NCI-H2081 treated with DMSO at 0.1 percent for 48 hours (cell line): ENCODE measurements around the gene GRID1.

Source experiments
- DNase-seq: peaks from one replicate; lab custom pipeline; 2025; lab: John Stamatoyannopoulos, UW

The GRID1 gene

DNA sequence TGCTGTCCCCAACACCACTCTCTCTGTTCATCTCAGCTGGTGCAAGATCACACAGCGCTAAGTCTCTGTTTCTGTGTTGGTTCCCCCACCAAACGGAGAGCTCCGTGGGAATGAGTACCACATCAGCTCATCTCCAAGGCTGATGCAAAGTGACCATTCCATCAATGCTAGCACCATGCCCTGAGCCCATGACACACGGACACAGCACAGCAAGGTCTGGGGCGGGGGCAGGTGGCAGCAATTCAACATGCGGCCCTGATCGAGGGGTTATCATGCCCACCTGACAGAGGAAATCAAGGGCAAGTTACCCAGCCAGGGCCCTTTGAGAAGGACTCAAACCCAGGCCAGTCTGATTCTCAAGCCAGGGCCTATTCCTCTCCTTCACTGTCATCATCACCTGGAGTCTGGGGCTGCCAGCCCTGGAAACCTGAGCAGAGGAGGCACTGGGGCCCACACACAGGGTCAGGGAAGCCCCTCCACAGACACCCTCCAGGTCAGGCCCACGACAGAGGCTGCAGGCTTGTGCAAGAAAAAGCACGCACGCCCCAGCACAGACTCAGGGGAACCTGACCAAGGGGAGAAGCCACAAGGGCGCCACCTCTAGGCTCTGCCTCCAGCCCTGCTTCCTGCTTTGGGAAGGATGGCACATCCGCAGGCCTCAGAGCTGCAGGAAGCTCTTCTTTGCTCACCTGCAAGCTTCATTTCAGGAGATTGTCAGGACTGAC is 74.8 kb downstream of the GRID1 start:
- no peak for DNase-seq

GRCh38 chr10:86290933-86291615 is 75.5 kb downstream of the GRID1 start:
- DNase-seq: no peak

GRCh38 chr10:86289577-86289868 is 77.1 kb downstream of the GRID1 start:
- no peak for DNase-seq

DNA sequence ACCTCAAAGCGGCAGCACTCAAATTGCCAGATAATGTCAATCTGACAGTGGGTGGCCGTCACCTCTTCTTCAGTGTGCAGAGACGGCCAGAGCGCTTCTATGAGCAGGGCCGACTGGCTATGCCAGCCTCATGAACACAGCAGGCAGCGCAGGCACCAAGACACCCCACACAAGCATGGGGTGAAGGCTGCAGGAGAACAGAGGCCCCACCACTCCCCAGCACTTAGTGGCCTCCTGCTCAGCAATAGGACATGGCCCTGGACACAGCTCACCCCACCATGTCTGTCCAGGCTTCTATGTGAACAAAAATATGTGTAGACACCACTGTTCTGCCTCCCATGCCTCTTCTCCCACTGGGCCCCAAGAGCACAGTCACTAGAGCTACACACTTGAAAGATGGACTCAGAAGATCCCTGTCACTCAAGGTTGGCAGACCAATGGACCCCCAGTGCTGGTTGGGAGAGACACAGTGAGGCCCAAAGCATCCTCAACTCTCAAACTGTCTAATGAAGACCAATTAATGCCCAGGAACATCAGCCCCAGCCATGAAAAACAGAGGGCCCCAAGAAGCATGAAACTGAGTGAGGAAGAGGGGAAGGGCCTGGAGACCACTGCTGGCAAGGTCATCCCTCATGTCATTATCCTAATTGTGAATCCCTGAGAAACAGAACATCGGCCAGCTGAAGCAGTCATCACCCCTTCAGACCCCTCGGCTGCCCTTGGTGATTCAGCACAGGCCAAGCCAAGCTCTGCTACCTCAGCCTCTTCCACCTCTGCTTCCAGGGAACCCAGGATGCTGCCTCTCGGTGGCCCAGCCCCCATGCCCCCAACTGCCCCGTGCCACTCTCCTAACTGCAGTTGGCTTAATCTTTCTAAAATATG is 77.7 kb downstream of the GRID1 start:
- no peak for DNase-seq

GRCh38 chr10:86287966-86288579 is 78.5 kb downstream of the GRID1 start:
- no peak for DNase-seq

- no peak for DNase-seq
Observed at GRCh38 chr10:86287110-86287793, 79.3 kb downstream of the GRID1 start.

GRCh38 chr10:86286236-86287109 is 80.1 kb downstream of the GRID1 start:
- no peak for DNase-seq

GRCh38 chr10:86285136-86285790 is 81.3 kb downstream of the GRID1 start:
- DNase-seq: peak; percentile 69

GRCh38 chr10:86284355-86285105 is 82.1 kb downstream of the GRID1 start:
- no peak for DNase-seq

DNA sequence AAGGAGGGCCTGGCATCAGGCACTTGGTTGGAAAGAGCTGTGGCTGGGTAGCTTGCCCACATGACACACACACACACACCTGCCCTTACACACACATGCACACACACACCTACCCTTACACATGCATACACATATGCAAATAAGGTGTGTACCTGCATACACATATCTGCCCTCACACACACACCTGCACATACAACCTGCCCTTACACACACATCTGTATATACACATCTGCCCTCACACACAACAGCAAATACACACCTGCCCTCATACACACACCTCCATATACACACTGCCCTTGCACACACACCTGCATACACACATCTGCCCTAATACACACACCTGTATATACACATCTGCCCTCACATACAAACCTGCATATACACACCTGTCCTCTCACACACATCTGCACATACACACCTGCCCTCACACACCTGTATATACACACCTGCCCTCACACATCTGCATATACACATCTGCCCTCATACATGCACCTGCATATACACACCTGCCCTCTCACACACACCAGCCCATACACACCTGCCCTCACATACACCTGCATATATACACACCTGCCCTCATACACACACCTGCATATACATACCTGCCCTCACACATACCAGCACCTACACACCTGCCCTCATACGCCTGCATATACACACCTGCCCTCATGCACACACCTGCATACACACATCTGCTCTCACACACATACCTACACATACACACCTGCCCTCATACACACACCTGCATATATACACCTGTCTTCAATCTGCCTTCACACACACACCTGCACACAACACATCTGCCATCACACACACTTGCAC is 82.9 kb downstream of the GRID1 start:
- no peak for DNase-seq

- no peak for DNase-seq
Observed at GRCh38 chr10:86282664-86283465, 83.7 kb downstream of the GRID1 start.

GRCh38 chr10:86281396-86281795 is 85.2 kb downstream of the GRID1 start:
- DNase-seq: no peak

- DNase-seq: no peak
Observed at GRCh38 chr10:86269332-86269731, 97.3 kb downstream of the GRID1 start.

- DNase-seq: no peak
Observed at GRCh38 chr10:86267286-86268195, 99.1 kb downstream of the GRID1 start.

GRCh38 chr10:86266446-86267242 is 100.0 kb downstream of the GRID1 start:
- DNase-seq: no peak

GRCh38 chr10:86265895-86266259 is 100.7 kb downstream of the GRID1 start:
- no peak for DNase-seq
